Mammary epithelial cell (primary cell): ENCODE data around the gene PPM1L.

ENCODE experiments used
- EZH2 ChIP-seq: IDR thresholded peaks from 2 replicates; pipeline ENCODE4 v1.6.1; 2012; ENCODE audit warnings: low read length, inconsistent platforms, borderline replicate concordance
- TF ChIP-seq, protein P1 (sequence below), 2 donors: IDR thresholded peaks in 1 of 2; conservative IDR thresholded peaks in 1 of 2; 2 replicates each; pipeline ENCODE4 v1.5.1; 2011 to 2012; ENCODE audit warnings: inconsistent platforms in 2 of 2, low read length in 2 of 2, mild to moderate bottlenecking in 2 of 2, control low read depth in 1 of 2, low read depth in 1 of 2; ENCODE audit not compliant: insufficient read depth in 1 of 2; ENCODE audit errors: extremely low read depth in 1 of 2

DNA sequence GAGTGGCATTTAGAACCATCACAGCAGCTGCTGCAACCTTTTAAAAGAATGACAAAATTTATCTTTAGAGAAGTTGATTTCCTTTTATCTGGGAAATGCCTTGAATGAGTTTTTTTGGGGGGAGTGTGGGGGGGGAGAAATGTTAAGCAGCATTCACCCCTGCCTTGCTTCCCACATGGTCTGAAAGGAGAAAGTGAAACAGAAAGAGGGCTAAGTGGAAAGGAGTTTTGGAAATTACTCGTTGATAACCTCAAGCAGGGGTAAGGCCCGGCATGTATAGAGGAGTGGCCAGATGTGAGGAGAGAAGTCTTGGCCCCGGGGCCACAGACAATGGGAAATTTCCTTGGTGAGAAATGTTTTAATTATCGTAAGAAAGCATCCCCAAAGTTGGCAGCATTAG is 325.6 kb downstream of the PPM1L start:
- TF ChIP-seq, protein P1, sequence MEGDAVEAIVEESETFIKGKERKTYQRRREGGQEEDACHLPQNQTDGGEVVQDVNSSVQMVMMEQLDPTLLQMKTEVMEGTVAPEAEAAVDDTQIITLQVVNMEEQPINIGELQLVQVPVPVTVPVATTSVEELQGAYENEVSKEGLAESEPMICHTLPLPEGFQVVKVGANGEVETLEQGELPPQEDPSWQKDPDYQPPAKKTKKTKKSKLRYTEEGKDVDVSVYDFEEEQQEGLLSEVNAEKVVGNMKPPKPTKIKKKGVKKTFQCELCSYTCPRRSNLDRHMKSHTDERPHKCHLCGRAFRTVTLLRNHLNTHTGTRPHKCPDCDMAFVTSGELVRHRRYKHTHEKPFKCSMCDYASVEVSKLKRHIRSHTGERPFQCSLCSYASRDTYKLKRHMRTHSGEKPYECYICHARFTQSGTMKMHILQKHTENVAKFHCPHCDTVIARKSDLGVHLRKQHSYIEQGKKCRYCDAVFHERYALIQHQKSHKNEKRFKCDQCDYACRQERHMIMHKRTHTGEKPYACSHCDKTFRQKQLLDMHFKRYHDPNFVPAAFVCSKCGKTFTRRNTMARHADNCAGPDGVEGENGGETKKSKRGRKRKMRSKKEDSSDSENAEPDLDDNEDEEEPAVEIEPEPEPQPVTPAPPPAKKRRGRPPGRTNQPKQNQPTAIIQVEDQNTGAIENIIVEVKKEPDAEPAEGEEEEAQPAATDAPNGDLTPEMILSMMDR (conservative IDR thresholded peaks at IDR 0.05 in 1 of 2, IDR thresholded peaks at IDR 0.05 in 1 of 2; ENCODE audit: extremely low read depth in 1 of 2, insufficient read depth in 1 of 2, low read depth in 1 of 2, low read length in 2 of 2), result no peak
- no peak for TF ChIP-seq EZH2
